Astrocyte of the hippocampus (primary cell): ENCODE results near the gene C5orf52.
"Not testable (repeated sequence)": the region's sequence is repeated elsewhere in the genome, so short reads cannot be mapped to it uniquely, and the experiment has no call there.

ENCODE experiments used
- DNase-seq: peaks from one replicate; pipeline ENCODE4 v3.0.0; 2011; ENCODE audit warnings: low read depth, low spot score

Gene C5orf52

GRCh38 chr5:157722895-157723294 is 51.6 kb downstream of the C5orf52 start:
- not testable (repeated sequence) for DNase-seq

DNA sequence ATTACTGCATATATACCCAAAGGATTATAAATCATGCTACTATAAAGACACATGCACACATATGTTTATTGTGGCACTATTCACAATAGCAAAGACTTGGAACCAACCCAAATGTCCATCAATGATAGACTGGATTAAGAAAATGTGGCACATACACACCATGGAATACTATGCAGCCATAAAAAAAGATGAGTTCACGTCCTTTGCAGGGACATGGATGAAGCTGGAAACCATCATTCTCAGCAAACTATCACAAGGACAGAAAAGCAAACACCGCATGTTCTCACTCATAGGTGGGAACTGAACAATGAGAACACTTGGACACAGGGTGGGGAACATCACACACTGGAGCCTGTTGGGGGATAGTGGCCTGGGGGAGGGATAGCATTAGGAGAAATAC is 55.3 kb downstream of the C5orf52 start:
- DNase-seq, result not testable (repeated sequence)

GRCh38 chr5:157727858-157728257 is 56.5 kb downstream of the C5orf52 start:
- DNase-seq, result not testable (repeated sequence)
